Liver (tissue), 9 donors: ENCODE data around the gene GRAMD2B. TPM values are rescaled to one million over a fixed set of nuclear protein-coding genes. Genes with fewer than 3 reads are reported as not detected.

Source experiments
- DNase-seq: peaks from one replicate; pipeline ENCODE4 v3.0.0-alpha.2; 2017; ENCODE audit warnings: low spot score
- H3K27ac ChIP-seq, 2 donors: one replicate each; pipeline ENCODE4 v1.7.0; 2013; ENCODE audit warnings: inconsistent platforms in 2 of 2, low read length in 2 of 2, control low read depth in 1 of 2, low read depth in 1 of 2, mild to moderate bottlenecking in 1 of 2
- H3K27me3 ChIP-seq, 4 donors: one replicate each; pipeline versions ENCODE4 v1.6.1 to v1.7.0; 2013; ENCODE audit warnings: low read length in 3 of 4, inconsistent platforms in 1 of 4, mild to moderate bottlenecking in 1 of 4, moderate library complexity in 1 of 4; ENCODE audit not compliant: control insufficient read depth in 4 of 4, insufficient read depth in 4 of 4
- H3K36me3 ChIP-seq, 4 donors: one replicate each; pipeline versions ENCODE4 v1.6.1 to v1.7.0; 2013; ENCODE audit warnings: low read length in 3 of 4, mild to moderate bottlenecking in 3 of 4, low read depth in 1 of 4, moderate library complexity in 1 of 4; ENCODE audit not compliant: control insufficient read depth in 4 of 4, insufficient read depth in 3 of 4
- H3K4me1 ChIP-seq, 4 donors: one replicate each; pipeline versions ENCODE4 v1.6.1 to v1.7.0; 2013; ENCODE audit warnings: low read length in 3 of 4, mild to moderate bottlenecking in 3 of 4, moderate library complexity in 1 of 4; ENCODE audit not compliant: control insufficient read depth in 4 of 4, insufficient read depth in 4 of 4
- H3K4me3 ChIP-seq, 3 donors: one replicate each; pipeline versions ENCODE4 v1.6.1 to v1.7.0; 2013; ENCODE audit warnings: low read length in 3 of 3, control low read depth in 1 of 3, low read depth in 1 of 3, mild to moderate bottlenecking in 1 of 3
- H3K9ac ChIP-seq, 2 donors: one replicate each; pipeline ENCODE4 v1.7.0; 2013; ENCODE audit warnings: low read length in 2 of 2, mild to moderate bottlenecking in 2 of 2, moderate library complexity in 2 of 2, control low read depth in 1 of 2, low read depth in 1 of 2
- H3K9me3 ChIP-seq, 4 donors: one replicate each; pipeline versions ENCODE4 v1.6.1 to v1.7.0; 2013; ENCODE audit warnings: low read length in 3 of 4; ENCODE audit not compliant: control insufficient read depth in 4 of 4
- EGR1 ChIP-seq, 2 donors: IDR thresholded peaks; 2 replicates each; pipeline ENCODE4 v1.6.1; 2016 to 2018; ENCODE audit warnings: antibody characterized with exemption in 2 of 2, low read depth in 2 of 2
- FOXA1 ChIP-seq: IDR thresholded peaks from 2 replicates; pipeline ENCODE4 v1.6.1; 2016; ENCODE audit warnings: antibody characterized with exemption
- FOXA2 ChIP-seq: IDR thresholded peaks from 2 replicates; pipeline ENCODE4 v1.6.1; 2016; ENCODE audit warnings: antibody characterized with exemption
- HNF4A ChIP-seq, 2 donors: conservative IDR thresholded peaks; 2 replicates each; pipeline ENCODE4 v1.6.1; 2016; ENCODE audit warnings: antibody characterized with exemption in 2 of 2, mild to moderate bottlenecking in 2 of 2
- NR2F2 ChIP-seq: IDR thresholded peaks from 2 replicates; pipeline ENCODE4 v1.6.1; 2016; ENCODE audit warnings: antibody characterized with exemption
- RAD21 ChIP-seq, 2 donors: IDR thresholded peaks; 2 replicates each; pipeline ENCODE4 v1.6.1; 2016; ENCODE audit warnings: antibody characterized with exemption in 2 of 2, mild to moderate bottlenecking in 2 of 2
- REST ChIP-seq: IDR thresholded peaks from 2 replicates; pipeline ENCODE4 v1.6.1; 2016; ENCODE audit warnings: antibody characterized with exemption, mild to moderate bottlenecking
- SP1 ChIP-seq: IDR thresholded peaks from 2 replicates; pipeline ENCODE4 v1.6.1; 2018; ENCODE audit warnings: antibody characterized with exemption, mild to moderate bottlenecking
- TAF1 ChIP-seq: conservative IDR thresholded peaks from 2 replicates; pipeline ENCODE4 v1.6.1; 2016; ENCODE audit warnings: antibody characterized with exemption, mild to moderate bottlenecking
- YY1 ChIP-seq: IDR thresholded peaks from 2 replicates; pipeline ENCODE4 v1.6.1; 2016; ENCODE audit warnings: antibody characterized with exemption, mild to moderate bottlenecking
- WGBS: extraction: QIAGEN DNeasy Blood & Tissue Kit; methylation state at CpG from one replicate; pipeline ENCODE4 v1.1.7; 2013; 5-methylcytosine and 5-hydroxymethylcytosine counted together
- polyA plus RNA-seq, 2 donors: library from polyadenylated mRNA; stranded (reverse) in 1 of 2; unstranded in 1 of 2; fragments of 200-250 nt in 1 of 2; fragments of >200 nt in 1 of 2; fragmentation: Nextera tagmentation in 1 of 2; extraction: Ambion mirVana in 1 of 2; gene quantifications; one replicate each; pipeline versions ENCODE4 v1.2.1 to v1.2.3, GENCODE V29; 2013 to 2015
- total RNA-seq, 2 donors: library from RNA; depleted of rRNA; stranded (reverse); fragments of >200 nt; gene quantifications; one replicate each; pipeline ENCODE4 v1.2.3, GENCODE V29; 2014
- TF ChIP-seq, protein P1 (sequence below): IDR thresholded peaks from 2 replicates; pipeline ENCODE4 v1.6.1; 2016; ENCODE audit warnings: antibody characterized with exemption
- TF ChIP-seq, protein P2 (sequence below): IDR thresholded peaks from 2 replicates; pipeline ENCODE4 v1.6.1; 2016; ENCODE audit warnings: antibody characterized with exemption
- TF ChIP-seq, protein P3 (sequence below): fragments of 150-350 bp; IDR thresholded peaks from 2 replicates; pipeline ENCODE4 v1.5.1; 2017; ENCODE audit warnings: improper control_type of control experiment, low read depth, low read length; ENCODE audit not compliant: missing input control
- TF ChIP-seq, protein P4 (sequence below): IDR thresholded peaks from 2 replicates; pipeline ENCODE4 v1.6.1; 2016; ENCODE audit warnings: antibody characterized with exemption
- donor health status: healthy.
- donor health status: healthy.
- donor health status: healthy.
- donor health status: healthy.
- donor health status: healthy.

The GRAMD2B gene
- total and polyA plus RNA-seq, 4 donors, result 6.5 to 24.1 (median 13.5) TPM

GRCh38 chr5:126389179-126389578 lies 34.0 kb upstream of the GRAMD2B start:
- Histone ChIP-seq H3K9ac (no peak overlapping the region), H3K27me3 (no peaks in the 10 kb centered on the region), H3K9me3 (no peaks in the 10 kb centered on the region), H3K4me3 (no peak overlapping the region), H3K27ac (no peak overlapping the region), H3K36me3 (peaks cover 0 to 2% (median 0%) of the 10 kb centered on the region in 4 donors), H3K4me1 (peaks cover 0 to 3% (median 2%) of the 10 kb centered on the region in 4 donors)
- 84% methylated on average over 3 of the region's 3 CpGs for WGBS
- TF ChIP-seq, protein P1, sequence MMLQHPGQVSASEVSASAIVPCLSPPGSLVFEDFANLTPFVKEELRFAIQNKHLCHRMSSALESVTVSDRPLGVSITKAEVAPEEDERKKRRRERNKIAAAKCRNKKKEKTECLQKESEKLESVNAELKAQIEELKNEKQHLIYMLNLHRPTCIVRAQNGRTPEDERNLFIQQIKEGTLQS, result no peak
- no peak for TF ChIP-seq RAD21 (IDR thresholded peaks at IDR 0.05)
- TF ChIP-seq SP1, result no peak
- no peak for TF ChIP-seq FOXA2
- TF ChIP-seq HNF4A (conservative IDR thresholded peaks at IDR 0.05), result no peak
- TF ChIP-seq, protein P2, sequence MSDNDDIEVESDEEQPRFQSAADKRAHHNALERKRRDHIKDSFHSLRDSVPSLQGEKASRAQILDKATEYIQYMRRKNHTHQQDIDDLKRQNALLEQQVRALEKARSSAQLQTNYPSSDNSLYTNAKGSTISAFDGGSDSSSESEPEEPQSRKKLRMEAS, result no peak
- TF ChIP-seq, protein P3, sequence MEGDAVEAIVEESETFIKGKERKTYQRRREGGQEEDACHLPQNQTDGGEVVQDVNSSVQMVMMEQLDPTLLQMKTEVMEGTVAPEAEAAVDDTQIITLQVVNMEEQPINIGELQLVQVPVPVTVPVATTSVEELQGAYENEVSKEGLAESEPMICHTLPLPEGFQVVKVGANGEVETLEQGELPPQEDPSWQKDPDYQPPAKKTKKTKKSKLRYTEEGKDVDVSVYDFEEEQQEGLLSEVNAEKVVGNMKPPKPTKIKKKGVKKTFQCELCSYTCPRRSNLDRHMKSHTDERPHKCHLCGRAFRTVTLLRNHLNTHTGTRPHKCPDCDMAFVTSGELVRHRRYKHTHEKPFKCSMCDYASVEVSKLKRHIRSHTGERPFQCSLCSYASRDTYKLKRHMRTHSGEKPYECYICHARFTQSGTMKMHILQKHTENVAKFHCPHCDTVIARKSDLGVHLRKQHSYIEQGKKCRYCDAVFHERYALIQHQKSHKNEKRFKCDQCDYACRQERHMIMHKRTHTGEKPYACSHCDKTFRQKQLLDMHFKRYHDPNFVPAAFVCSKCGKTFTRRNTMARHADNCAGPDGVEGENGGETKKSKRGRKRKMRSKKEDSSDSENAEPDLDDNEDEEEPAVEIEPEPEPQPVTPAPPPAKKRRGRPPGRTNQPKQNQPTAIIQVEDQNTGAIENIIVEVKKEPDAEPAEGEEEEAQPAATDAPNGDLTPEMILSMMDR, result no peak
- TF ChIP-seq EGR1 (IDR thresholded peaks at IDR 0.05; ENCODE audit: low read depth in 2 of 2), result no peak
- TF ChIP-seq REST, result no peak
- TF ChIP-seq, protein P4, sequence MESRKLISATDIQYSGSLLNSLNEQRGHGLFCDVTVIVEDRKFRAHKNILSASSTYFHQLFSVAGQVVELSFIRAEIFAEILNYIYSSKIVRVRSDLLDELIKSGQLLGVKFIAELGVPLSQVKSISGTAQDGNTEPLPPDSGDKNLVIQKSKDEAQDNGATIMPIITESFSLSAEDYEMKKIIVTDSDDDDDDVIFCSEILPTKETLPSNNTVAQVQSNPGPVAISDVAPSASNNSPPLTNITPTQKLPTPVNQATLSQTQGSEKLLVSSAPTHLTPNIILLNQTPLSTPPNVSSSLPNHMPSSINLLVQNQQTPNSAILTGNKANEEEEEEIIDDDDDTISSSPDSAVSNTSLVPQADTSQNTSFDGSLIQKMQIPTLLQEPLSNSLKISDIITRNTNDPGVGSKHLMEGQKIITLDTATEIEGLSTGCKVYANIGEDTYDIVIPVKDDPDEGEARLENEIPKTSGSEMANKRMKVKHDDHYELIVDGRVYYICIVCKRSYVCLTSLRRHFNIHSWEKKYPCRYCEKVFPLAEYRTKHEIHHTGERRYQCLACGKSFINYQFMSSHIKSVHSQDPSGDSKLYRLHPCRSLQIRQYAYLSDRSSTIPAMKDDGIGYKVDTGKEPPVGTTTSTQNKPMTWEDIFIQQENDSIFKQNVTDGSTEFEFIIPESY, result no peak
- no peak for TF ChIP-seq TAF1
- no peak for TF ChIP-seq FOXA1
- no peak for TF ChIP-seq YY1
- no peak for DNase-seq

DNA sequence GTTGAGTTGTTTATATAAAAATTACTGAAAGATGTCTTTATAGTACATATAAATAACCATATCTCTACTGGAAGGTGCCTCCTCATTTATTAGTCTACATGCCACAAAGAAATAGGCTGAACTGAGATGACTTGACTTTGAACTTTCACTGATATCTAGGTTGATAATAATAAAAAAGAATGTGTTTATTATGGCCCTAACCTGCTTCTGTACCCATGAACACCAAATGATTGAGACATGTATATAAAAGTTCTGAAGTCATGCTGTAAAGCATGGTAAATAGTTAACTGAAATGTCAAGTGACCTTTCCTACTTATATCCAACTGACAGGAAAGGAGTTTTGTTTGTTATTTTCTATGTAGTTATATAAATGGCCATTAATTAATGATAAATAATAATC lies 33.2 kb upstream of the GRAMD2B start:
- no peak overlapping the region for H3K9ac ChIP-seq
- no peaks in the 10 kb centered on the region for H3K27me3 ChIP-seq
- H3K36me3 ChIP-seq, result peaks cover 0 to under 1% (median 0%) of the 10 kb centered on the region in 4 donors
- peaks cover 0 to 3% (median 1%) of the 10 kb centered on the region in 4 donors for H3K4me1 ChIP-seq
- H3K27ac ChIP-seq, result no peak overlapping the region
- no peak overlapping the region for H3K4me3 ChIP-seq
- no peaks in the 10 kb centered on the region for H3K9me3 ChIP-seq
- TF ChIP-seq, protein P1, result no peak
- TF ChIP-seq YY1 (no peak), NR2F2 (no peak), FOXA1 (no peak)
- DNase-seq, result no peak
